GM12878 (cell line): Measurements from ENCODE around the gene USP17L12.
"Not testable (repeated sequence)": the region's sequence is repeated elsewhere in the genome, so short reads cannot be mapped to it uniquely, and the experiment has no call there.

ENCODE experiments used
- BMI1 ChIP-seq: fragments of 450-650 bp; IDR thresholded peaks from 2 replicates; pipeline ENCODE4 v1.6.1; 2016; ENCODE audit warnings: mild to moderate bottlenecking, moderate library complexity, borderline replicate concordance
- CEBPB ChIP-seq, 2 experiments: fragments of 150-350 bp in 1 of 2; IDR thresholded peaks; 2 replicates each; pipeline ENCODE4 v1.6.1; 2012 to 2014; ENCODE audit warnings: low read depth in 2 of 2, low read length in 2 of 2, borderline replicate concordance in 1 of 2, inconsistent platforms in 1 of 2
- EZH2 ChIP-seq: IDR thresholded peaks from 2 replicates; pipeline ENCODE4 v1.6.1; 2012; ENCODE audit warnings: low read depth, mild to moderate bottlenecking, control low read depth, inconsistent platforms, low read length, borderline replicate concordance; ENCODE audit not compliant: control insufficient read depth
- MAX ChIP-seq: IDR thresholded peaks from 2 replicates; pipeline ENCODE4 v1.6.1; 2012; ENCODE audit warnings: low read depth, low read length, improper control_type of control experiment
- MTA3 ChIP-seq: IDR thresholded peaks from 2 replicates; pipeline ENCODE4 v1.6.1; 2012; ENCODE audit warnings: low read length, inconsistent platforms, borderline replicate concordance
- NRF1 ChIP-seq: conservative IDR thresholded peaks from 2 replicates; pipeline ENCODE4 v1.6.1; 2011; ENCODE audit warnings: mild to moderate bottlenecking, low read depth, low read length, improper control_type of control experiment
- POLR2A ChIP-seq: IDR thresholded peaks from 2 replicates; pipeline ENCODE4 v1.6.1; 2011; ENCODE audit warnings: low read depth, mild to moderate bottlenecking, low read length
- POLR2AphosphoS5 ChIP-seq: IDR thresholded peaks from 2 replicates; pipeline ENCODE4 v1.6.1; 2011; ENCODE audit warnings: mild to moderate bottlenecking, low read length, inconsistent platforms
- USF1 ChIP-seq: IDR thresholded peaks from 2 replicates; pipeline ENCODE4 v1.6.1; 2011; ENCODE audit warnings: borderline replicate concordance, low read depth, mild to moderate bottlenecking, moderate library complexity, mixed read lengths, low read length; ENCODE audit not compliant: insufficient read depth; ENCODE audit errors: extremely low read length
- USF2 ChIP-seq: IDR thresholded peaks from 2 replicates; pipeline ENCODE4 v1.6.1; 2011; ENCODE audit warnings: low read depth, low read length, improper control_type of control experiment, borderline replicate concordance

GRCh38 chr4:9215105-9215504 is 4.8 kb upstream of the USP17L12 start, which contains the start of gene USP17L11:
- not testable (repeated sequence) for TF ChIP-seq USF2; EZH2; POLR2AphosphoS5; POLR2A; MAX; NRF1; MTA3; CEBPB (IDR thresholded peaks at IDR 0.05; ENCODE audit: borderline replicate concordance in 1 of 2, low read depth in 2 of 2, low read length in 2 of 2); BMI1; USF1
